IMR-90 (cell line): ENCODE measurements around the gene GNE. TPM values are rescaled to one million over a fixed set of nuclear protein-coding genes. Genes with fewer than 3 reads are reported as not detected.

Source experiments
- ATAC-seq: fragments of 200-7000 bp; cut with Tn5 transposase; 2 replicates; pipeline ENCODE4 v1.9.1; 2020; ENCODE audit warnings: low read depth, mild to moderate bottlenecking, moderate library complexity
- BruUV-seq: library from RNA; stranded (reverse); fragments of 400-500 nt; replicated peaks from 2 replicates; lab custom pipeline; 2021; lab: Mats Ljungman, UMichigan
- CTCF ChIA-PET: fragments of 300-600 bp; formaldehyde crosslinking; extraction: SDS; loops from one replicate; lab custom pipeline; 2021; ENCODE audit warnings: antibody characterized with exemption; lab: Yijun Ruan, JAX
- POLR2A ChIA-PET: fragments of 300-600 bp; sonication (Branson Sonifier 250); formaldehyde crosslinking; loops from one replicate; lab custom pipeline; 2022; ENCODE audit warnings: antibody characterized with exemption; ENCODE audit not compliant: unreplicated experiment; lab: Charles Lee
- DNase-seq: peaks from one replicate; pipeline ENCODE4 v3.0.0; 2013
- H2AFZ ChIP-seq: replicated peaks from 2 replicates; pipeline ENCODE3; 2013; ENCODE audit warnings: low read length, mild to moderate bottlenecking; ENCODE audit not compliant: poor library complexity
- H2AK5ac ChIP-seq: 2 replicates; pipeline ENCODE4 v1.6.1; 2013; ENCODE audit warnings: low read depth, low read length, inconsistent platforms
- H2AK9ac ChIP-seq: replicated peaks from 2 replicates; pipeline ENCODE3; 2013; ENCODE audit warnings: mild to moderate bottlenecking, low read depth, low read length, moderate library complexity; ENCODE audit not compliant: poor library complexity
- H2BK120ac ChIP-seq: 2 replicates; pipeline ENCODE4 v1.6.1; 2013; ENCODE audit warnings: low read depth, low read length, inconsistent platforms
- H2BK15ac ChIP-seq: 3 replicates; pipeline ENCODE4 v1.6.1; 2013; ENCODE audit warnings: low read depth, low read length, inconsistent platforms
- H2BK20ac ChIP-seq: 2 replicates; pipeline ENCODE4 v1.6.1; 2013; ENCODE audit warnings: low read depth, mild to moderate bottlenecking, inconsistent platforms, low read length, moderate library complexity
- H2BK5ac ChIP-seq: 2 replicates; pipeline ENCODE4 v1.6.1; 2013; ENCODE audit warnings: mild to moderate bottlenecking, low read depth, low read length, inconsistent platforms; ENCODE audit not compliant: poor library complexity, severe bottlenecking
- H3K14ac ChIP-seq: replicated peaks from 2 replicates; pipeline ENCODE4 v1.6.1; 2013; ENCODE audit warnings: low read depth, low read length, inconsistent platforms
- H3K18ac ChIP-seq: 2 replicates; pipeline ENCODE4 v1.6.1; 2013; ENCODE audit warnings: low read depth, low read length, control low read depth
- H3K23ac ChIP-seq: 2 replicates; pipeline ENCODE4 v1.6.1; 2013; ENCODE audit warnings: low read depth, low read length, inconsistent platforms
- H3K27ac ChIP-seq: 2 replicates; pipeline ENCODE4 v1.5.1; 2013; ENCODE audit warnings: mild to moderate bottlenecking, control low read depth, low read length; ENCODE audit not compliant: insufficient read depth
- H3K27me3 ChIP-seq: 2 replicates; pipeline ENCODE4 v1.6.1; 2013; ENCODE audit warnings: low read length; ENCODE audit not compliant: control insufficient read depth, insufficient read depth
- H3K36me3 ChIP-seq: 2 replicates; pipeline ENCODE4 v1.6.1; 2013; ENCODE audit warnings: low read length, mixed read lengths; ENCODE audit not compliant: control insufficient read depth, insufficient read depth
- H3K4ac ChIP-seq: 2 replicates; pipeline ENCODE4 v1.6.1; 2013; ENCODE audit warnings: low read depth, low read length, inconsistent platforms
- H3K4me1 ChIP-seq: 2 replicates; pipeline ENCODE4 v1.6.1; 2013; ENCODE audit warnings: low read length, mixed read lengths; ENCODE audit not compliant: control insufficient read depth, insufficient read depth
- H3K4me2 ChIP-seq: 2 replicates; pipeline ENCODE4 v1.6.1; 2013; ENCODE audit warnings: low read depth, mild to moderate bottlenecking, control low read depth, low read length, moderate library complexity
- H3K4me3 ChIP-seq: 2 replicates; pipeline ENCODE4 v1.5.1; 2013; ENCODE audit warnings: low read depth, mild to moderate bottlenecking, control low read depth, low read length, moderate library complexity; ENCODE audit not compliant: insufficient read depth
- H3K56ac ChIP-seq: 2 replicates; pipeline ENCODE4 v1.6.1; 2013; ENCODE audit warnings: low read length, inconsistent platforms; ENCODE audit not compliant: insufficient read depth; ENCODE audit errors: extremely low read depth
- H3K79me1 ChIP-seq, 2 experiments: 2 replicates each; pipeline ENCODE4 v1.6.1; 2013; ENCODE audit warnings: low read length in 2 of 2, inconsistent platforms in 1 of 2, low read depth in 1 of 2
- H3K9ac ChIP-seq: 2 replicates; pipeline ENCODE4 v1.6.1; 2013; ENCODE audit warnings: low read depth, low read length, control low read depth
- H3K9me1 ChIP-seq: 2 replicates; pipeline ENCODE4 v1.6.1; 2013; ENCODE audit warnings: low read length, inconsistent platforms; ENCODE audit not compliant: insufficient read depth
- H3K9me3 ChIP-seq: 2 replicates; pipeline ENCODE4 v1.6.1; 2013; ENCODE audit warnings: low read length; ENCODE audit not compliant: control insufficient read depth, insufficient read depth
- H4K20me1 ChIP-seq: 2 replicates; pipeline ENCODE4 v1.6.1; 2013; ENCODE audit warnings: low read length, inconsistent platforms; ENCODE audit not compliant: insufficient read depth
- H4K5ac ChIP-seq: 2 replicates; pipeline ENCODE4 v1.6.1; 2013; ENCODE audit warnings: mild to moderate bottlenecking, low read depth, low read length, control low read depth
- H4K8ac ChIP-seq, 2 experiments: 2 replicates each; pipeline ENCODE4 v1.6.1; 2013; ENCODE audit warnings: low read depth in 2 of 2, low read length in 2 of 2, control low read depth in 1 of 2, inconsistent platforms in 1 of 2
- H4K91ac ChIP-seq: 2 replicates; pipeline ENCODE4 v1.6.1; 2013; ENCODE audit warnings: low read depth, low read length, inconsistent platforms; ENCODE audit not compliant: insufficient read depth
- BHLHE40 ChIP-seq: fragments of 150-350 bp; IDR thresholded peaks from 2 replicates; pipeline ENCODE4 v1.6.1; 2016; ENCODE audit warnings: mild to moderate bottlenecking, low read depth, low read length
- CEBPB ChIP-seq: IDR thresholded peaks from 2 replicates; pipeline ENCODE4 v1.6.1; 2012; ENCODE audit warnings: low read depth, low read length, improper control_type of control experiment
- CHD1 ChIP-seq: IDR thresholded peaks from 2 replicates; pipeline ENCODE4 v1.6.1; 2012; ENCODE audit warnings: low read depth, low read length, improper control_type of control experiment
- CTCF ChIP-seq: conservative IDR thresholded peaks from 2 replicates; pipeline ENCODE4 v1.5.1; 2012; ENCODE audit warnings: mild to moderate bottlenecking, low read depth, low read length, improper control_type of control experiment
- ELK1 ChIP-seq: fragments of 150-350 bp; IDR thresholded peaks from 2 replicates; pipeline ENCODE4 v1.6.1; 2016; ENCODE audit warnings: low read depth, mild to moderate bottlenecking, low read length, moderate library complexity, borderline replicate concordance
- FOS ChIP-seq: fragments of 150-350 bp; IDR thresholded peaks from 2 replicates; pipeline ENCODE4 v1.6.1; 2016; ENCODE audit warnings: low read depth, low read length
- MAFK ChIP-seq: IDR thresholded peaks from 2 replicates; pipeline ENCODE4 v1.6.1; 2012; ENCODE audit warnings: low read depth, low read length, improper control_type of control experiment
- MAZ ChIP-seq: IDR thresholded peaks from 2 replicates; pipeline ENCODE4 v1.6.1; 2012; ENCODE audit warnings: low read depth, mild to moderate bottlenecking, low read length, improper control_type of control experiment, moderate library complexity, borderline replicate concordance
- MXI1 ChIP-seq: IDR thresholded peaks from 2 replicates; pipeline ENCODE4 v1.6.1; 2012; ENCODE audit warnings: low read depth, mild to moderate bottlenecking, low read length, moderate library complexity, borderline replicate concordance
- NFE2L2 ChIP-seq: fragments of 150-350 bp; IDR thresholded peaks from 2 replicates; pipeline ENCODE4 v1.6.1; 2016; ENCODE audit warnings: low read depth, mild to moderate bottlenecking, low read length
- POLR2A ChIP-seq: IDR thresholded peaks from 2 replicates; pipeline ENCODE4 v1.6.1; 2012; ENCODE audit warnings: mild to moderate bottlenecking, low read depth, low read length
- RAD21 ChIP-seq: IDR thresholded peaks from 2 replicates; pipeline ENCODE4 v1.6.1; 2012; ENCODE audit warnings: low read length, improper control_type of control experiment
- RCOR1 ChIP-seq: IDR thresholded peaks from 2 replicates; pipeline ENCODE4 v1.6.1; 2012; ENCODE audit warnings: mild to moderate bottlenecking, low read length, improper control_type of control experiment; ENCODE audit not compliant: insufficient replicate concordance
- RFX5 ChIP-seq: IDR thresholded peaks from 2 replicates; pipeline ENCODE4 v1.8.0; 2012; ENCODE audit warnings: low read depth, mild to moderate bottlenecking, low read length, moderate library complexity
- SMC3 ChIP-seq: fragments of 150-350 bp; IDR thresholded peaks from 2 replicates; pipeline ENCODE4 v1.6.1; 2016; ENCODE audit warnings: low read depth, mild to moderate bottlenecking, antibody characterized with exemption, low read length, moderate library complexity
- USF2 ChIP-seq: fragments of 150-350 bp; IDR thresholded peaks from 2 replicates; pipeline ENCODE4 v1.6.1; 2017; ENCODE audit warnings: mild to moderate bottlenecking, antibody characterized with exemption, low read length, low read depth
- WGBS, 2 experiments: methylation state at CpG; one replicate each; pipeline versions ENCODE4 v1.1.5 to v1.1.7; 2013; ENCODE audit warnings: missing lambda C conversion rate in 2 of 2; ENCODE audit not compliant: insufficient read length in 1 of 2; ENCODE audit errors: extremely low coverage in 2 of 2; 5-methylcytosine and 5-hydroxymethylcytosine counted together
- dilution Hi-C: fragments of 300-500 bp; cut with HindIII; formaldehyde crosslinking; loops from one replicate; pipeline ENCODE4 v1.14.3; 2018; ENCODE audit warnings: low sequenced_read_pairs; ENCODE audit not compliant: unreplicated experiment
- in situ Hi-C: fragments of 300-500 bp; cut with MboI; formaldehyde crosslinking; loops from 3 replicates; pipeline ENCODE4 v1.14.3; 2019; ENCODE audit warnings: low sequenced_read_pairs, inconsistent platforms, mixed read lengths
- intact Hi-C: fragments of 100-400 bp; cut with micrococcal nuclease; formaldehyde crosslinking; loops from 2 replicates; pipeline ENCODE4 v1.10.0; 2022
- polyA plus RNA-seq, 3 experiments: library from polyadenylated mRNA; depleted of rRNA; stranded (reverse); fragments of >200 nt; gene quantifications; 2 replicates each; pipeline ENCODE4 v1.2.3, GENCODE V29; 2012; ENCODE audit warnings: low replicate concordance in 1 of 3
- total RNA-seq: library from RNA; depleted of rRNA; stranded (reverse); fragments of >200 nt; gene quantifications from 2 replicates; pipeline ENCODE4 v1.2.3, GENCODE V29; 2012

Gene GNE
- total and polyA plus RNA-seq, 2 of the 4 experiments (the other 2 are of a cell fraction), result 11.7 to 34.1 TPM

- Histone ChIP-seq H3K23ac (no peak overlapping the region), H4K91ac (no peak overlapping the region), H3K79me1 (no peaks in the 10 kb centered on the region), H4K8ac (no peak overlapping the region), H2BK15ac (no peak overlapping the region), H2BK5ac (no peak overlapping the region), H3K9me1 (peaks cover 3% of the 10 kb centered on the region), H3K9me3 (no peaks in the 10 kb centered on the region), H3K4me3 (no peak overlapping the region), H2BK20ac (no peak overlapping the region), H4K20me1 (no peaks in the 10 kb centered on the region), H3K14ac (no peak overlapping the region), H3K56ac (no peak overlapping the region), H2AK9ac (no peak overlapping the region), H2AK5ac (no peak overlapping the region), H3K27me3 (no peaks in the 10 kb centered on the region), H3K4ac (no peak overlapping the region), H3K4me1 (peaks cover 4% of the 10 kb centered on the region; the same call in 1 of the 2 replicates), H2BK120ac (no peak overlapping the region), H3K18ac (no peak overlapping the region), H3K9ac (no peak overlapping the region), H4K5ac (no peak overlapping the region), H3K27ac (no peak overlapping the region), H3K36me3 (no peaks in the 10 kb centered on the region), H3K4me2 (no peak overlapping the region), H2AFZ (no peak overlapping the region)
- intact Hi-C loops, result no loop called here
- in situ Hi-C loops, result no loop called here
- POLR2A ChIA-PET, result no interaction called here
- CTCF ChIA-PET, result no interaction called here
- ATAC-seq (no peak), DNase-seq (no peak)
- 90% methylated on average over 2 of the region's 5 CpGs; no CpG with 5 or more reads in 1 of the 2 experiments for WGBS, 2 experiments
- dilution Hi-C loops, result no loop called here
- BruUV-seq, result no TSS peak
- TF ChIP-seq RAD21 (no peak), FOS (no peak), ELK1 (no peak), POLR2A (no peak), MAZ (no peak), RCOR1 (no peak), CHD1 (no peak), USF2 (no peak), NFE2L2 (no peak), RFX5 (no peak), SMC3 (no peak), MAFK (no peak), CEBPB (no peak), BHLHE40 (no peak), MXI1 (no peak), CTCF (no peak)
Measured at GRCh38 chr9:36293918-36294317, 35.7 kb upstream of the GNE start.
